GM10248 (cell line): ENCODE data around the gene ARHGEF16.
A peak's percentile ranks its signal among the peaks of the same experiment; 100 is the strongest.

Experiments used
- CTCF ChIA-PET: fragments of 300-600 bp; sonication (Branson Sonifier 250); formaldehyde crosslinking; extraction: SDS; loops from one replicate; lab custom pipeline; 2021; ENCODE audit warnings: antibody characterized with exemption; lab: Yijun Ruan, JAX
- POLR2A ChIA-PET: fragments of 350-650 bp; sonication (Branson Sonifier 250); formaldehyde crosslinking; extraction: SDS; loops from one replicate; lab custom pipeline; 2020; ENCODE audit warnings: antibody characterized with exemption; lab: Yijun Ruan, JAX
- DNase-seq: peaks from one replicate; pipeline ENCODE4 v3.0.0; 2012; ENCODE audit errors: extremely low spot score
- CTCF ChIP-seq: IDR thresholded peaks from 2 replicates; pipeline ENCODE4 v1.5.1; 2012; ENCODE audit warnings: mild to moderate bottlenecking, low read depth; ENCODE audit errors: extremely low read depth, missing control alignments, control extremely low read depth

Gene ARHGEF16

GRCh38 chr1:3429320-3429719 is 25.1 kb upstream of the ARHGEF16 start:
- ChIA-PET CTCF (no interaction called here), POLR2A (no interaction called here)
- TF ChIP-seq CTCF = no peak
- no peak for DNase-seq

- POLR2A ChIA-PET = no interaction called here
Observed at GRCh38 chr1:3429766-3430165, 24.7 kb upstream of the ARHGEF16 start.

GRCh38 chr1:3430406-3430805 is 24.1 kb upstream of the ARHGEF16 start:
- POLR2A ChIA-PET = no interaction called here
- no peak for TF ChIP-seq CTCF
- CTCF ChIA-PET = no interaction called here
- no peak for DNase-seq

More at GRCh38 chr1:3429766-3430165, 24.7 kb upstream of the ARHGEF16 start:
- CTCF ChIA-PET = no interaction called here
- DNase-seq = no peak
- no peak for TF ChIP-seq CTCF

GRCh38 chr1:3430820-3431219 is 23.6 kb upstream of the ARHGEF16 start:
- no peak for DNase-seq
- no peak for TF ChIP-seq CTCF
- POLR2A ChIA-PET = no interaction called here
- CTCF ChIA-PET = no interaction called here

GRCh38 chr1:3431266-3431665 is 23.2 kb upstream of the ARHGEF16 start:
- no peak for DNase-seq
- TF ChIP-seq CTCF = peak; percentile 14
- ChIA-PET POLR2A (no interaction called here), CTCF (no interaction called here)

GRCh38 chr1:3431686-3432085 is 22.8 kb upstream of the ARHGEF16 start:
- no peak for TF ChIP-seq CTCF
- CTCF ChIA-PET = no interaction called here
- DNase-seq = no peak
- POLR2A ChIA-PET = no interaction called here

GRCh38 chr1:3432306-3432705 is 22.2 kb upstream of the ARHGEF16 start:
- no peak for TF ChIP-seq CTCF
- DNase-seq = no peak
- POLR2A ChIA-PET = no interaction called here
- CTCF ChIA-PET = no interaction called here
